ENCODE results near the gene NTSR1. TPM values are rescaled to one million over a fixed set of nuclear protein-coding genes. Genes with fewer than 3 reads are reported as not detected.

The NTSR1 gene
- total RNA-seq, 1 donor from 2014 or later = 0.23 TPM

GRCh38 chr20:62706857-62707256 is 1.8 kb upstream of the NTSR1 start:
- intact Hi-C loops (cut with micrococcal nuclease) = no loop called here

- intact Hi-C loops (cut with micrococcal nuclease) = no loop called here
Observed at GRCh38 chr20:62707276-62707920, 1.2 kb upstream of the NTSR1 start.

- intact Hi-C loops (cut with micrococcal nuclease) = no loop called here
Observed at GRCh38 chr20:62707921-62708521, 615 bp upstream of the NTSR1 start.

- intact Hi-C loops (cut with micrococcal nuclease) = no loop called here
Observed at GRCh38 chr20:62709537-62709905, 885 bp downstream of the NTSR1 start.

GRCh38 chr20:62710221-62710885 is 1.7 kb downstream of the NTSR1 start:
- intact Hi-C loops (cut with micrococcal nuclease) = no loop called here

- intact Hi-C loops (cut with micrococcal nuclease) = no loop called here
Observed at GRCh38 chr20:62710886-62711702, 2.5 kb downstream of the NTSR1 start.

- intact Hi-C loops (cut with micrococcal nuclease) = no loop called here
Observed at GRCh38 chr20:62711703-62712101, 3.1 kb downstream of the NTSR1 start.

- intact Hi-C loops (cut with micrococcal nuclease) = no loop called here
Observed at GRCh38 chr20:62712606-62713005, 4.0 kb downstream of the NTSR1 start.

GRCh38 chr20:62714006-62714405 is 5.4 kb downstream of the NTSR1 start:
- intact Hi-C loops (cut with micrococcal nuclease) = no loop called here

GRCh38 chr20:62714799-62715198 is 6.2 kb downstream of the NTSR1 start:
- intact Hi-C loops (cut with micrococcal nuclease) = no loop called here

- intact Hi-C loops (cut with micrococcal nuclease) = no loop called here
Observed at GRCh38 chr20:62715201-62715600, 6.6 kb downstream of the NTSR1 start.

GRCh38 chr20:62716198-62716940 is 7.7 kb downstream of the NTSR1 start:
- intact Hi-C loops (cut with micrococcal nuclease) = loop anchor here (1.0 kb wide), 1 partner anchor 24 kb away; no protein-coding TSS in a partner anchor

GRCh38 chr20:62716941-62717310 is 8.3 kb downstream of the NTSR1 start:
- intact Hi-C loops (cut with micrococcal nuclease) = loop anchor here (1.0 kb wide), 1 partner anchor 23 kb away; no protein-coding TSS in a partner anchor

- intact Hi-C loops (cut with micrococcal nuclease) = no loop called here
Observed at GRCh38 chr20:62717933-62718332, 9.3 kb downstream of the NTSR1 start.

GRCh38 chr20:62718546-62718945 is 9.9 kb downstream of the NTSR1 start:
- intact Hi-C loops (cut with micrococcal nuclease) = no loop called here

GRCh38 chr20:62719250-62719935 is 10.8 kb downstream of the NTSR1 start:
- intact Hi-C loops (cut with micrococcal nuclease) = no loop called here

GRCh38 chr20:62721511-62722370 is 13.1 kb downstream of the NTSR1 start:
- intact Hi-C loops (cut with micrococcal nuclease) = no loop called here

GRCh38 chr20:62722627-62723026 is 14.0 kb downstream of the NTSR1 start:
- intact Hi-C loops (cut with micrococcal nuclease) = no loop called here

- intact Hi-C loops (cut with micrococcal nuclease) = no loop called here
Observed at GRCh38 chr20:62723351-62723750, 14.7 kb downstream of the NTSR1 start.

All from T-helper 2 cell treated with Interferon-gamma antibody and Interleukin-4, amounts not matched to agents 100 ng/mL and 5 ng/mL, for 36 hours (primary cell).